Gastroesophageal sphincter (tissue), 4 donors: ENCODE measurements around the gene JPT1. TPM values are rescaled to one million over a fixed set of nuclear protein-coding genes. Genes with fewer than 3 reads are reported as not detected.

Experiments
- ATAC-seq: fragments of 150-250 bp; one replicate; pipeline ENCODE4 v1.9.1; 2016; ENCODE audit warnings: mild to moderate bottlenecking, moderate library complexity
- H3K27ac ChIP-seq, 4 donors: fragments of 200-600 bp; sonication (generic) in 3 of 4; 1 replicate in 3 of 4; 2 replicates in 1 of 4; pipeline ENCODE4 v1.5.1; 2016 to 2019
- H3K27me3 ChIP-seq: fragments of 200-600 bp; sonication (generic); one replicate; pipeline ENCODE4 v1.5.1; 2019
- H3K36me3 ChIP-seq, 2 donors: fragments of 200-600 bp; sonication (generic); one replicate each; pipeline ENCODE4 v1.5.1; 2019; ENCODE audit warnings: control low read depth in 1 of 2
- H3K4me1 ChIP-seq, 3 donors: fragments of 200-600 bp; sonication (generic); 1 replicate in 2 of 3; 2 replicates in 1 of 3; pipeline ENCODE4 v1.5.1; 2016 to 2019; ENCODE audit warnings: control low read depth in 2 of 3
- H3K4me3 ChIP-seq, 2 donors: fragments of 200-600 bp; sonication (generic); one replicate each; pipeline ENCODE4 v1.5.1; 2019; ENCODE audit warnings: mild to moderate bottlenecking in 1 of 2, moderate library complexity in 1 of 2
- H3K9me3 ChIP-seq, 3 donors: fragments of 200-600 bp; sonication (generic); one replicate each; pipeline ENCODE4 v1.5.1; 2017 to 2019; ENCODE audit warnings: control low read depth in 2 of 3
- CTCF ChIP-seq, 4 experiments: fragments of 200-600 bp in 2 of 4; fragments of 450-650 bp in 2 of 4; sonication (generic) in 1 of 4; IDR thresholded peaks; one replicate each; pipeline ENCODE4 v1.5.1; 2017 to 2019; ENCODE audit warnings: antibody characterized with exemption in 4 of 4, mild to moderate bottlenecking in 2 of 4, moderate library complexity in 2 of 4
- EP300 ChIP-seq: sonication (generic); formaldehyde crosslinking; IDR thresholded peaks from one replicate; pipeline ENCODE4 v1.6.1; 2017; ENCODE audit warnings: antibody characterized with exemption, mild to moderate bottlenecking
- POLR2A ChIP-seq, 2 donors: fragments of 450-650 bp; IDR thresholded peaks; one replicate each; pipeline ENCODE4 v1.6.1; 2017; ENCODE audit warnings: antibody characterized with exemption in 2 of 2, mild to moderate bottlenecking in 2 of 2, moderate library complexity in 1 of 2
- POLR2AphosphoS5 ChIP-seq: sonication (generic); formaldehyde crosslinking; IDR thresholded peaks from one replicate; pipeline ENCODE4 v1.6.1; 2017; ENCODE audit warnings: antibody characterized with exemption
- WGBS, 2 donors: methylation state at CpG; one replicate each; pipeline ENCODE4 v1.1.5; 2018; ENCODE audit warnings: low coverage in 1 of 2; 5-methylcytosine and 5-hydroxymethylcytosine counted together
- total RNA-seq, 4 donors: library from RNA; depleted of rRNA; stranded (reverse); fragments of >200 nt; gene quantifications; one replicate each; pipeline ENCODE4 v1.1.0, GENCODE V29; 2016

The JPT1 gene
- total RNA-seq, 4 donors from 2014 or later: 9.3 to 48.5 (median 25.0) TPM

- Histone ChIP-seq H3K27ac (no peak overlapping the region), H3K4me1 (peaks cover 0 to 22% (median 6%) of the 10 kb centered on the region in 3 donors), H3K9me3 (no peaks in the 10 kb centered on the region), H3K27me3 (no peaks in the 10 kb centered on the region), H3K4me3 (no peak overlapping the region), H3K36me3 (peaks cover 0 to 9% of the 10 kb centered on the region in 2 donors)
- TF ChIP-seq POLR2A (IDR thresholded peaks at IDR 0.05) (no peak), EP300 (no peak), POLR2AphosphoS5 (no peak), CTCF (IDR thresholded peaks at IDR 0.05) (no peak)
- ATAC-seq: no peak
- 89 to 96% methylated on average over 6 of the region's 6 CpGs for WGBS, 2 donors
Observed at GRCh38 chr17:75152523-75152921, 1.8 kb downstream of the JPT1 start.

- H3K4me3 ChIP-seq: no peak overlapping the region
- H3K9me3 ChIP-seq: no peaks in the 10 kb centered on the region
- H3K4me1 ChIP-seq: peaks cover 0 to 22% (median 6%) of the 10 kb centered on the region in 3 donors
- peaks cover 0 to 15% of the 10 kb centered on the region in 2 donors for H3K36me3 ChIP-seq
- 92 to 96% methylated on average over 6 of the region's 6 CpGs for WGBS, 2 donors
- ATAC-seq: no peak
- no peak for TF ChIP-seq CTCF (IDR thresholded peaks at IDR 0.05)
- TF ChIP-seq EP300: no peak
- TF ChIP-seq POLR2A (IDR thresholded peaks at IDR 0.05): no peak
- TF ChIP-seq POLR2AphosphoS5: no peak
- H3K27me3 ChIP-seq: no peaks in the 10 kb centered on the region
- no peak overlapping the region for H3K27ac ChIP-seq
Observed at GRCh38 chr17:75151930-75152329, 2.4 kb downstream of the JPT1 start.

- TF ChIP-seq CTCF (IDR thresholded peaks at IDR 0.05) (no peak), EP300 (no peak)
- no peaks in the 10 kb centered on the region for H3K9me3 ChIP-seq
- peaks cover 0 to 39% of the 10 kb centered on the region in 2 donors for H3K36me3 ChIP-seq
- H3K27me3 ChIP-seq: no peaks in the 10 kb centered on the region
- no peak overlapping the region for H3K27ac ChIP-seq
- no peak for ATAC-seq
- H3K4me1 ChIP-seq: peaks cover 0 to 5% (median under 1%) of the 10 kb centered on the region in 3 donors
- no peak overlapping the region for H3K4me3 ChIP-seq
- 83 to 87% methylated on average over 3 to 6 of the region's 6 CpGs for WGBS, 2 donors
Observed at GRCh38 chr17:75147878-75148546, 6.3 kb downstream of the JPT1 start.

GRCh38 chr17:75146592-75146991 lies 7.7 kb downstream of the JPT1 start:
- no peak for ATAC-seq
- Histone ChIP-seq H3K36me3 (peaks cover 0 to 43% of the 10 kb centered on the region in 2 donors), H3K4me1 (no peaks in the 10 kb centered on the region), H3K27ac (no peak overlapping the region), H3K9me3 (no peaks in the 10 kb centered on the region), H3K27me3 (no peaks in the 10 kb centered on the region), H3K4me3 (no peak overlapping the region)
- 70 to 96% methylated on average over 3 of the region's 3 CpGs for WGBS, 2 donors
- no peak for TF ChIP-seq CTCF (IDR thresholded peaks at IDR 0.05)
- no peak for TF ChIP-seq POLR2A (IDR thresholded peaks at IDR 0.05)
- TF ChIP-seq POLR2AphosphoS5: no peak
- no peak for TF ChIP-seq EP300

GRCh38 chr17:75144816-75145512 lies 9.3 kb downstream of the JPT1 start:
- Histone ChIP-seq H3K9me3 (no peaks in the 10 kb centered on the region), H3K4me1 (no peaks in the 10 kb centered on the region), H3K27ac (no peak overlapping the region), H3K27me3 (no peaks in the 10 kb centered on the region), H3K4me3 (no peak overlapping the region), H3K36me3 (peaks cover 0 to 54% of the 10 kb centered on the region in 2 donors)
- 92 to 93% methylated on average over 9 of the region's 11 CpGs for WGBS, 2 donors
- no peak for ATAC-seq
- TF ChIP-seq CTCF (IDR thresholded peaks at IDR 0.05) (no peak), POLR2A (IDR thresholded peaks at IDR 0.05) (no peak), EP300 (no peak), POLR2AphosphoS5 (no peak)
